Naive B cell (primary cell): ENCODE measurements around the gene SORBS2. TPM values are rescaled to one million over a fixed set of nuclear protein-coding genes. Genes with fewer than 3 reads are reported as not detected.
A peak's percentile ranks its signal among the peaks of the same experiment; 100 is the strongest.

Source experiments
- ATAC-seq, 2 donors: fragments of 150-1000 bp; cut with Tn5 transposase; 2 replicates each; pipeline ENCODE4 v1.10.0; 2021; ENCODE audit warnings: low read depth in 2 of 2, mild to moderate bottlenecking in 2 of 2, moderate library complexity in 2 of 2
- DNase-seq: peaks from one replicate; pipeline ENCODE4 v3.0.0; 2022
- H3K27ac Mint-ChIP-seq, 6 donors: one replicate each; pipeline ENCODE4 v1.8.0; 2020 to 2022; ENCODE audit warnings: mild to moderate bottlenecking in 6 of 6, mixed read lengths in 6 of 6, moderate library complexity in 5 of 6, inconsistent platforms in 2 of 6
- H3K27me3 Mint-ChIP-seq, 3 donors: one replicate each; pipeline ENCODE4 v1.8.0; 2021 to 2022; ENCODE audit warnings: mixed read lengths in 3 of 3, mild to moderate bottlenecking in 1 of 3
- H3K36me3 Mint-ChIP-seq, 2 donors: one replicate each; pipeline ENCODE4 v1.8.0; 2020 to 2022; ENCODE audit warnings: mixed read lengths in 2 of 2, inconsistent platforms in 1 of 2, mild to moderate bottlenecking in 1 of 2
- H3K4me1 Mint-ChIP-seq, 3 donors: one replicate each; pipeline ENCODE4 v1.8.0; 2020 to 2022; ENCODE audit warnings: mixed read lengths in 3 of 3, inconsistent platforms in 1 of 3, mild to moderate bottlenecking in 1 of 3, moderate library complexity in 1 of 3
- H3K4me3 Mint-ChIP-seq, 8 donors: one replicate each; pipeline ENCODE4 v1.8.0; 2020 to 2022; ENCODE audit warnings: mild to moderate bottlenecking in 8 of 8, mixed read lengths in 8 of 8, moderate library complexity in 8 of 8, inconsistent platforms in 2 of 8
- H3K9me3 Mint-ChIP-seq, 7 donors: one replicate each; pipeline ENCODE4 v1.8.0; 2020 to 2022; ENCODE audit warnings: mixed read lengths in 7 of 7, mild to moderate bottlenecking in 5 of 7, inconsistent platforms in 2 of 7, moderate library complexity in 1 of 7
- polyA plus RNA-seq, 6 donors: library from polyadenylated mRNA; unstranded; fragments of 300-500 nt; fragmentation: Illumina TruSeq; gene quantifications; one replicate each; pipeline ENCODE4 v1.2.3, GENCODE V29; 2021; ENCODE audit warnings: low read depth in 6 of 6

SORBS2 gene
- polyA plus RNA-seq, 6 donors from 2014 or later: not detected

- H3K36me3 Mint-ChIP-seq: no peaks in the 10 kb centered on the region
- no peak overlapping the region for H3K27ac Mint-ChIP-seq
- peaks cover 0 to 5% (median 0%) of the 10 kb centered on the region in 7 donors for H3K9me3 Mint-ChIP-seq
- ATAC-seq (no peak), DNase-seq (no peak)
- H3K4me3 Mint-ChIP-seq: no peak overlapping the region
- H3K4me1 Mint-ChIP-seq: no peaks in the 10 kb centered on the region
- peaks cover 0 to 11% (median 8%) of the 10 kb centered on the region in 3 donors for H3K27me3 Mint-ChIP-seq
Measured at GRCh38 chr4:185831125-185831815, 19.3 kb upstream of the SORBS2 start.

- Mint-ChIP-seq H3K4me1 (no peaks in the 10 kb centered on the region), H3K4me3 (no peak overlapping the region), H3K36me3 (no peaks in the 10 kb centered on the region), H3K27me3 (peaks cover 0 to 11% (median 8%) of the 10 kb centered on the region in 3 donors), H3K27ac (no peak overlapping the region), H3K9me3 (peaks cover 0 to 5% (median 0%) of the 10 kb centered on the region in 7 donors)
- DNase-seq (no peak), ATAC-seq (no peak)
Measured at GRCh38 chr4:185830263-185830994, 18.4 kb upstream of the SORBS2 start.

DNA sequence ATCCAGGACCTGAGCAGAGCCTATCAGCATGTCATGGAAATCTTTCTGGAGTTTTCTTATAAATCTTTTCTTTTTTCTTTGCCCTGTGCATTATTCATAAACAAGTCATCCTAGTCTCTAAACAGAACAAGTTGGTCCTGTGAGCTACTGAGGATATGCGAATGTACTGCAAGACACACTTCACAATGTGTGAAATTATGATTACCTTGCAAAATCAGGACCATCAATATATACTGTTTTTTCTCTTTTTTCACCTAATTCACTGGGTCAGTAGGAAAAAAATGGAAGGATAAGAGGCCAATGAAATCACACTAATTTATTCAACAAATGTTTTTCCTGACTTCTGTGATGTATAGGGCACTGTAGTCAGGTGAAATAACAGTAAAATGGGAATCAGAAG lies 14.4 kb upstream of the SORBS2 start:
- H3K36me3 Mint-ChIP-seq: no peaks in the 10 kb centered on the region
- no peak for DNase-seq

DNA sequence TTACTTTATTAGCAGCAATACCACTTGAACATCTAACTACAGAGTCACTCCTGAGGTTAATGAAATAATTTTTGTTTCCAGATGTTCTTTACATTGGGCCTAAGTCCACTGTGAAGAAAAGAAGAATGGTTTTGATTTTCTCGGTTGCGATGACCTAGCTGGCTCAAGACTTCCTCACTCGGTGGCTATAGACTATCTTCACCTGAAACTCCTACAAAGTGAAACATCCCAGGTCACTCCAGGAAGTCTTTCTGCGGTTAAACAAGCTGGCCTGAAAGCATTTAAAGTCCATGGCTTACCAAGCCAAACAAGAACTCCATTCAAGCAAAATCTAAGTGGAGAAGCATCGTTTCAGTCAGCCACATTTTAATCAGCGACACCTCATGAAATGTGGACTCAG lies 13.7 kb upstream of the SORBS2 start:
- H3K36me3 Mint-ChIP-seq: no peaks in the 10 kb centered on the region
- no peak for DNase-seq
- no peak overlapping the region for H3K4me3 Mint-ChIP-seq
- H3K27ac Mint-ChIP-seq: no peak overlapping the region
- H3K9me3 Mint-ChIP-seq: peaks cover 0 to 2% (median 0%) of the 10 kb centered on the region in 7 donors
- ATAC-seq: no peak
- no peaks in the 10 kb centered on the region for H3K4me1 Mint-ChIP-seq
- peaks cover 0 to 11% (median 8%) of the 10 kb centered on the region in 3 donors for H3K27me3 Mint-ChIP-seq

More for the DNA sequence above, 14.4 kb upstream of the SORBS2 start:
- ATAC-seq: no peak
- Mint-ChIP-seq H3K27ac (no peak overlapping the region), H3K27me3 (peaks cover 0 to 11% (median 11%) of the 10 kb centered on the region in 3 donors), H3K9me3 (peaks cover 0 to 5% (median 0%) of the 10 kb centered on the region in 7 donors), H3K4me3 (no peak overlapping the region), H3K4me1 (no peaks in the 10 kb centered on the region)

GRCh38 chr4:185822791-185823190 lies 10.8 kb upstream of the SORBS2 start:
- peaks cover 0 to 11% (median 0%) of the 10 kb centered on the region in 3 donors for H3K27me3 Mint-ChIP-seq
- no peaks in the 10 kb centered on the region for H3K36me3 Mint-ChIP-seq
- ATAC-seq (no peak), DNase-seq (no peak)
- H3K9me3 Mint-ChIP-seq: peaks cover 0 to 6% (median 0%) of the 10 kb centered on the region in 7 donors
- H3K27ac Mint-ChIP-seq: no peak overlapping the region
- H3K4me3 Mint-ChIP-seq: no peak overlapping the region
- no peaks in the 10 kb centered on the region for H3K4me1 Mint-ChIP-seq

- Mint-ChIP-seq H3K36me3 (no peaks in the 10 kb centered on the region), H3K27me3 (peaks cover 0 to 11% (median 4%) of the 10 kb centered on the region in 3 donors), H3K4me3 (no peak overlapping the region), H3K9me3 (peaks cover 0 to 6% (median 0%) of the 10 kb centered on the region in 7 donors), H3K4me1 (no peaks in the 10 kb centered on the region), H3K27ac (no peak overlapping the region)
- no peak for DNase-seq
- no peak for ATAC-seq
Measured at GRCh38 chr4:185821029-185821419, 9.0 kb upstream of the SORBS2 start.

DNA sequence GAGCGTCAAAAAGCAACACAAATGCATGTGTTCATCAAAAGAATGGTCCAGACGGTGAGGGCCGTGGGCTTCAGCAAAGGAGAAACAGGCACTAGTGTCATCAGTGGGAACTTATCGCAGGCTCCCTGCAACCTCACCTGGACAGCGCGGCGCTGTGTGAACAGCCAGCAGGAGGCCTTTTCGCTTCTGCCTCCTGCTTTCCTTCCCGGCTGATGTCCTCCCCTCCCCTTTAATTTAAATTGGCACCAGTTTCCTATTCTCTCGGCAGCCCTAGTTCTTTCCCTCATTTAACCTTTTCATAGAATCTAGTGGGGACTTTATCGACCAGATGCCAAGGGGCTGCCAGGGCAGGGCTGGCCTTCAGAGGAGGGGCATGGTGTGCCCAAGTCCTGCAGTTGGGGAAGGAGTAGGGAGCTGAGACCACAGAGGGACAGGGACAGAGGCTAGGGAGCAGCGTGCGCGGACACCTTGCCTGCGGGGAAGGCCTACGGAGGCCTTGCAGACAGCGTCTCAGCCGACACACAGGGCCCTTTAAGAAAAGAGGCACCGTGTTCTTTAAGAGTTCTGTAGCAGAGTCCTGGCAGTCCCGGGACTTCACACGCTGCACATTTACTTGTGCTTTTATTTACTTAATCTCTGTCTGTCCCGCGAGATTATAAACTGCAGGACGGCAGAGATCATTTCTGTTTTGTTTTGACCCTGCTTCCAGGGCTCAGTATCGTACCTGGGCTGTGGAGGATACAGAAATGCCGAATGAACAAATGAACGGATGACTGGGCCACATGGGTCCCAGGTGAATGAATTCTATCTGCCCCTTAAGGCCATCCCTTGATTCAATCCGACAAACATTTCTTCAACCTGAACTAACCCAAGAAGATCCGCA lies 8.4 kb upstream of the SORBS2 start:
- Mint-ChIP-seq H3K27me3 (peaks cover 0 to 11% (median 4%) of the 10 kb centered on the region in 3 donors), H3K27ac (no peak overlapping the region), H3K4me1 (no peaks in the 10 kb centered on the region)

DNA sequence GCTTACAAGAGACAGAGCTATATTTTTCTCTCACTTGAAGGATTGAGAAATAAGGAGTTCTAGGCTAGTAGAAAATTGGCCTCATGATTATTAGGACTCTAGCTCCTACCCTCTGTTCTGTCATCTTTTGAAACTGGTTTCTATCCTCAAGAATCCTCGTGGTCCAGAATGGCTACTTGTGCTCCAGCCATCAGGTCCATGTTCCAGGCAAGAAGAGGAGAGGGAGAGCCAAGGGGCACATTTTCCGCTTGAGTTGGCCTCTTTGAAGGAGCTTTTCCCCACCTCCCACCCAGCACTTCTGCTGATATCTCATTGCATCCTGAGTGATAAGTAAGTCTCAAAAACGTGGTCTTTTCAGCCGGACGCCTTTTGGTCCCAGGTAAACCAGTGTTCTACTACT lies 7.2 kb upstream of the SORBS2 start:
- ATAC-seq (no peak), DNase-seq (no peak)
- Mint-ChIP-seq H3K36me3 (no peaks in the 10 kb centered on the region), H3K4me1 (no peaks in the 10 kb centered on the region), H3K27ac (no peak overlapping the region), H3K27me3 (peaks cover 0 to 11% (median 4%) of the 10 kb centered on the region in 3 donors), H3K9me3 (peaks cover 0 to 6% (median 0%) of the 10 kb centered on the region in 7 donors), H3K4me3 (no peak overlapping the region)

More for the DNA sequence above, 8.4 kb upstream of the SORBS2 start:
- Mint-ChIP-seq H3K4me3 (no peak overlapping the region), H3K9me3 (peaks cover 0 to 6% (median 0%) of the 10 kb centered on the region in 7 donors), H3K36me3 (no peaks in the 10 kb centered on the region)
- no peak for DNase-seq
- ATAC-seq: no peak

DNA sequence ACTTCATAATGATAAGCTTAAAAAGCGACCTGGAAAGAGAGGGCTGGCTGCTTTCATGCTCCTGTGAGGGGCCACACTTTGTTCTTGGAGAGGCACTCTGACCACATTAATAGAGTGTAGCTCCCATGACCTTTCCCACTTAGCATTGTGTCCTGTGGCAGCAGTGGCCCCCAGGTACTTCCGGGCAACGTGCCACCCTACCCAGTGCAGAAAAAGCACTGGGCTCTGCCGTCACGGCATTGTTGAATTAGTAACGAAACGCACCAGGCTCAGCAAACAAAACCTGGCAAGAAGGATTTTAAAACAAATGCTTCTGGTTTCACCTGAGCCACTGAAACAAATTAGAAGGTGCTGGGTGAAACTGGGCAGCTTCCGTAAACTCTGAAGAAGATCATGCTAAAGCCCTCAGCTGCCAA lies 5.4 kb upstream of the SORBS2 start:
- DNase-seq: no peak
- H3K27me3 Mint-ChIP-seq: peaks cover 0 to 14% (median 4%) of the 10 kb centered on the region in 3 donors
- H3K4me1 Mint-ChIP-seq: peaks cover 0 to 2% (median under 1%) of the 10 kb centered on the region in 3 donors
- ATAC-seq: no peak
- H3K9me3 Mint-ChIP-seq: peaks cover 0 to 6% (median 0%) of the 10 kb centered on the region in 7 donors
- H3K27ac Mint-ChIP-seq: no peak overlapping the region
- no peak overlapping the region for H3K4me3 Mint-ChIP-seq
- H3K36me3 Mint-ChIP-seq: peaks cover 0 to 4% of the 10 kb centered on the region in 2 donors

- Mint-ChIP-seq H3K36me3 (peaks cover 0 to 4% of the 10 kb centered on the region in 2 donors), H3K27me3 (peaks cover 0 to 10% (median 8%) of the 10 kb centered on the region in 3 donors), H3K4me1 (peaks cover 11 to 20% (median 11%) of the 10 kb centered on the region in 3 donors), H3K9me3 (no peaks in the 10 kb centered on the region), H3K4me3 (no peak overlapping the region), H3K27ac (no peak overlapping the region)
- no peak for DNase-seq
- ATAC-seq: no peak
Measured at GRCh38 chr4:185813133-185813532, 1.1 kb upstream of the SORBS2 start.

DNA sequence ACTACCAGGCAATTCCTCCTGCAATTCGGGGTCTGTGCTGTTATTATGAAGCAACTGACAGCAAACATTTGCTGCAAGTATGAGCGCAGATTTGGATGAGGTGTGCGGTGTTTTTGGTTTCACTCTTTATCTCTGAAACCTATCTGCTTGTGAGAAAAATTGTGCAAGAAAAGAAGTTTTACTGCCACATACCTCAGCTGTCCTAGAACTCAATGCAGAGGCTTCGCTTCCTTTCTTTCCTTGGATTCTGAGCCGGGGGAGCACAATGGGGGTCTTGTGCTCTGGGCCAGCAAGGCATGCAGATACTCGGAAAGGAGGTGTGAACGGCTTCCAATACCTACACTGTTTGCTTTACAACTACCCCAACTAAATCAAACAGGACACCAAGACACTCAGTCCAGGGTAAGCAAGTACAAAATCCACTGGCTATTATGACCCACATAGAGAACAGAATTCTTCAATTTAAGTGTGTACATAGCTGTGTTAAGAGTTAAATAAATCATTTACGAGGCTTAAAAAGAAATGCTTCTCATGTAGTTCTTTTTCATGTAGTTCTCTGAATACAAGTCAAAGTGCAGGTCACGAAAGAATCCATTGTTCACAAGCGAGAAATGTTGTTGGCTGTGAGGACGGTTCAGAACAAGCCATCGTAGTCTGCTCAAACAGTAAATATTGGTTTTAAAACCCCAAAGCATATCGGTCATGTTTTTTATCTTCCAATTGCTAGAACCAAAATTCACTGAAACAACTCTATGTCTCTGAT lies 1.1 kb downstream of the SORBS2 start:
- Mint-ChIP-seq H3K27me3 (peaks cover 0 to 10% (median 4%) of the 10 kb centered on the region in 3 donors), H3K36me3 (peaks cover 0 to 4% of the 10 kb centered on the region in 2 donors), H3K27ac (peak overlapping the region in 2 of 6 donors; percentile 47 to 62), H3K4me1 (peaks cover 11 to 20% (median 11%) of the 10 kb centered on the region in 3 donors), H3K4me3 (peak overlapping the region in 1 of 8 donors; percentile 48), H3K9me3 (no peaks in the 10 kb centered on the region)
- no peak for DNase-seq
- no peak for ATAC-seq

DNA sequence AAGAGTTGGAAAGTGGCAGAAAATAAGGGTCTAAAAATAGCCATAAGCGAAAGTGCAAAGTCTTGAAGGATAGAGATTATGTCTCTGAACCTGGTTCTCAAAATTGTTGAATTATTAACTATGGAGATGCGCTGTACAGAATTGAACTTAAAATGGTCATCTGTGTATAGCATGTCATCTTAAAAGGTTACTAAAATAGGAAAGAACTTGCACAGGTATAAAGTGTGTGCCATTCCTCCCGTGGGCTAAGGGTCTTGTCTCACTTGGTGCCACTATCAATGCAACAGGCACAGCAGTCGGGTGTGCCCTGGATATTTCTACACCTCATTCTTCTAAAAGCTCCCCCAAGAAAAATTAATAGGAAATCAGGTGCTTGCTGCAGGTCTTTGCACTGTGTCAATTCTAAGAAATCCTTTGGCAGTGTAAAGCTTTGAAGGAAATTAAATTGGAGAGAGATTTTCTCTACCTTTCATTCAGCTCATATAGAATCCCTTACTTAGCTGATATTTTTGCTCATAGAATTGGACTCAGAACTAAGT lies 2.4 kb downstream of the SORBS2 start:
- peaks cover 0 to 4% of the 10 kb centered on the region in 2 donors for H3K36me3 Mint-ChIP-seq
- H3K27me3 Mint-ChIP-seq: peaks cover 0 to 10% (median 9%) of the 10 kb centered on the region in 3 donors

More for the DNA sequence above, 2.4 kb downstream of the SORBS2 start:
- H3K9me3 Mint-ChIP-seq: no peaks in the 10 kb centered on the region
- H3K4me3 Mint-ChIP-seq: no peak overlapping the region
- H3K4me1 Mint-ChIP-seq: peaks cover 11 to 20% (median 11%) of the 10 kb centered on the region in 3 donors
- ATAC-seq (no peak), DNase-seq (no peak)
- no peak overlapping the region for H3K27ac Mint-ChIP-seq
